ENCODE measurements around the gene GALNT18. TPM values are rescaled to one million over a fixed set of nuclear protein-coding genes. Genes with fewer than 3 reads are reported as not detected.

Gene GALNT18
- total RNA-seq, 3 donors from 2014 or later (not counting 1 experiment from before 2014, with no cell fraction given): 0.18 to 0.42 (median 0.38) TPM

- Histone ChIP-seq H3K36me3 (ENCODE audit: control insufficient read depth, insufficient read depth, low read length) (no peaks in the 10 kb centered on the region), H3K9me3 (ENCODE audit: control insufficient read depth, insufficient read depth, low read length) (no peaks in the 10 kb centered on the region), H3K4me3 (ENCODE audit: low read length) (no peak overlapping the region), H3K27ac (ENCODE audit: low read length) (no peak overlapping the region), H3K27me3 (ENCODE audit: control insufficient read depth, insufficient read depth, low read length) (no peaks in the 10 kb centered on the region), H3K4me1 (ENCODE audit: control insufficient read depth, insufficient read depth, low read length) (no peaks in the 10 kb centered on the region)
- no peaks in the 10 kb centered on the region for H3K4me1 Mint-ChIP-seq
- ATAC-seq: no peak
- no peak overlapping the region for H3K27ac Mint-ChIP-seq
- H3K36me3 Mint-ChIP-seq: no peaks in the 10 kb centered on the region
- H3K27me3 Mint-ChIP-seq (ENCODE audit: low read depth in 2 of 2): peaks cover 4% of the 10 kb centered on the region in 2 donors
- TF ChIP-seq CTCF (IDR thresholded peaks at IDR 0.05): no peak
- H3K4me3 Mint-ChIP-seq: no peak overlapping the region
- no peak for DNase-seq
- intact Hi-C loops (cut with micrococcal nuclease): no loop called here
- WGBS (ENCODE audit: insufficient coverage): 84% methylated on average over 9 of the region's 9 CpGs
- H3K9me3 Mint-ChIP-seq: no peaks in the 10 kb centered on the region
These were observed 119.4 kb downstream of the GALNT18 start for GRCh38 chr11:11502263-11502861.

GRCh38 chr11:11501546-11502262 lies 120.1 kb downstream of the GALNT18 start:
- H3K36me3 ChIP-seq (ENCODE audit: control insufficient read depth, insufficient read depth, low read length): no peaks in the 10 kb centered on the region
- no peaks in the 10 kb centered on the region for H3K9me3 ChIP-seq (ENCODE audit: control insufficient read depth, insufficient read depth, low read length)
- Mint-ChIP-seq H3K27ac (no peak overlapping the region), H3K36me3 (no peaks in the 10 kb centered on the region), H3K4me1 (no peaks in the 10 kb centered on the region), H3K9me3 (no peaks in the 10 kb centered on the region), H3K27me3 (ENCODE audit: low read depth in 2 of 2) (peaks cover 0 to 4% of the 10 kb centered on the region in 2 donors), H3K4me3 (no peak overlapping the region)
- 78% methylated on average over 9 of the region's 9 CpGs for WGBS (ENCODE audit: insufficient coverage)
- no peaks in the 10 kb centered on the region for H3K4me1 ChIP-seq (ENCODE audit: control insufficient read depth, insufficient read depth, low read length)
- DNase-seq: no peak
- intact Hi-C loops (cut with micrococcal nuclease): no loop called here
- no peak for ATAC-seq
- TF ChIP-seq CTCF (IDR thresholded peaks at IDR 0.05): no peak
- H3K4me3 ChIP-seq (ENCODE audit: low read length): no peak overlapping the region
- no peaks in the 10 kb centered on the region for H3K27me3 ChIP-seq (ENCODE audit: control insufficient read depth, insufficient read depth, low read length)
- no peak overlapping the region for H3K27ac ChIP-seq (ENCODE audit: low read length)

GRCh38 chr11:11500744-11501487 lies 120.9 kb downstream of the GALNT18 start:
- Histone ChIP-seq H3K9me3 (ENCODE audit: control insufficient read depth, insufficient read depth, low read length) (no peaks in the 10 kb centered on the region), H3K27me3 (ENCODE audit: control insufficient read depth, insufficient read depth, low read length) (no peaks in the 10 kb centered on the region), H3K36me3 (ENCODE audit: control insufficient read depth, insufficient read depth, low read length) (no peaks in the 10 kb centered on the region), H3K4me1 (ENCODE audit: control insufficient read depth, insufficient read depth, low read length) (no peaks in the 10 kb centered on the region), H3K4me3 (ENCODE audit: low read length) (no peak overlapping the region), H3K27ac (ENCODE audit: low read length) (no peak overlapping the region)
- intact Hi-C loops (cut with micrococcal nuclease): no loop called here
- no peaks in the 10 kb centered on the region for H3K4me1 Mint-ChIP-seq
- no peak for TF ChIP-seq CTCF (IDR thresholded peaks at IDR 0.05)
- H3K27ac Mint-ChIP-seq: no peak overlapping the region
- no peak for DNase-seq
- no peak overlapping the region for H3K4me3 Mint-ChIP-seq
- 87% methylated on average over 7 of the region's 9 CpGs for WGBS (ENCODE audit: insufficient coverage)
- no peak for ATAC-seq
- no peaks in the 10 kb centered on the region for H3K36me3 Mint-ChIP-seq
- no peaks in the 10 kb centered on the region for H3K9me3 Mint-ChIP-seq
- H3K27me3 Mint-ChIP-seq (ENCODE audit: low read depth in 2 of 2): peaks cover 0 to 4% of the 10 kb centered on the region in 2 donors

Measured in natural killer cell (primary cell).